Cardiac fibroblast (primary cell): ENCODE results near the gene MPP3.
"Not testable (repeated sequence)": the region's sequence is repeated elsewhere in the genome, so short reads cannot be mapped to it uniquely, and the experiment has no call there.

Experiments used
- DNase-seq, 2 donors: peaks; one replicate each; pipeline versions ENCODE4 v3.0.0 to v3.0.0-alpha.2; 2010; ENCODE audit warnings: low read depth in 2 of 2
- H3K4me3 ChIP-seq, 2 donors: replicated peaks in 1 of 2; 1 replicate in 1 of 2; 2 replicates in 1 of 2; pipeline ENCODE4 v1.5.1; 2011; ENCODE audit warnings: low read depth in 2 of 2, low read length in 2 of 2, mild to moderate bottlenecking in 2 of 2, moderate library complexity in 1 of 2
- TF ChIP-seq, protein P1 (sequence below): IDR thresholded peaks from one replicate; pipeline ENCODE4 v1.5.1; 2011; ENCODE audit warnings: low read depth, mild to moderate bottlenecking, low read length, inconsistent platforms

The MPP3 gene

DNA sequence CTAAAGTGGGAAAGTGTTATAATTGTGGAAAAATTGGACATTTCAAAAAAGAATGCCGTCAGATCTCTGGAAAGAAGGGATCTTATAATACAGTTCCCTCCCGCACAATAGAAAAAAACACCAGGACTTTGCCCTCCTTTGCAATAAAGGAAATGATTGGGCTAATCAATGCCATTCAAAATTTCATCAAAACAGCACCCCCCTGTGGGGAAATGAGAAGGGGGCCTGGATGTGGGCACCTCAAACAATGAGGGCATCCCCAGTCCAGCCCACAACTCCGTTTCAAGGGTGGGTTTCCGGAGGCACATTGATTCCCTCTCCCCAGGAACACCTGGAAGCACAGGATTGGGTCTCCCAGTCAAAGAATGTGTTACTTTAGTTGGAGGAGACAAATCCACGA lies 40.1 kb upstream of the MPP3 start:
- TF ChIP-seq, protein P1, sequence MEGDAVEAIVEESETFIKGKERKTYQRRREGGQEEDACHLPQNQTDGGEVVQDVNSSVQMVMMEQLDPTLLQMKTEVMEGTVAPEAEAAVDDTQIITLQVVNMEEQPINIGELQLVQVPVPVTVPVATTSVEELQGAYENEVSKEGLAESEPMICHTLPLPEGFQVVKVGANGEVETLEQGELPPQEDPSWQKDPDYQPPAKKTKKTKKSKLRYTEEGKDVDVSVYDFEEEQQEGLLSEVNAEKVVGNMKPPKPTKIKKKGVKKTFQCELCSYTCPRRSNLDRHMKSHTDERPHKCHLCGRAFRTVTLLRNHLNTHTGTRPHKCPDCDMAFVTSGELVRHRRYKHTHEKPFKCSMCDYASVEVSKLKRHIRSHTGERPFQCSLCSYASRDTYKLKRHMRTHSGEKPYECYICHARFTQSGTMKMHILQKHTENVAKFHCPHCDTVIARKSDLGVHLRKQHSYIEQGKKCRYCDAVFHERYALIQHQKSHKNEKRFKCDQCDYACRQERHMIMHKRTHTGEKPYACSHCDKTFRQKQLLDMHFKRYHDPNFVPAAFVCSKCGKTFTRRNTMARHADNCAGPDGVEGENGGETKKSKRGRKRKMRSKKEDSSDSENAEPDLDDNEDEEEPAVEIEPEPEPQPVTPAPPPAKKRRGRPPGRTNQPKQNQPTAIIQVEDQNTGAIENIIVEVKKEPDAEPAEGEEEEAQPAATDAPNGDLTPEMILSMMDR: no peak
- DNase-seq: no peak
- no peak overlapping the region for H3K4me3 ChIP-seq

DNA sequence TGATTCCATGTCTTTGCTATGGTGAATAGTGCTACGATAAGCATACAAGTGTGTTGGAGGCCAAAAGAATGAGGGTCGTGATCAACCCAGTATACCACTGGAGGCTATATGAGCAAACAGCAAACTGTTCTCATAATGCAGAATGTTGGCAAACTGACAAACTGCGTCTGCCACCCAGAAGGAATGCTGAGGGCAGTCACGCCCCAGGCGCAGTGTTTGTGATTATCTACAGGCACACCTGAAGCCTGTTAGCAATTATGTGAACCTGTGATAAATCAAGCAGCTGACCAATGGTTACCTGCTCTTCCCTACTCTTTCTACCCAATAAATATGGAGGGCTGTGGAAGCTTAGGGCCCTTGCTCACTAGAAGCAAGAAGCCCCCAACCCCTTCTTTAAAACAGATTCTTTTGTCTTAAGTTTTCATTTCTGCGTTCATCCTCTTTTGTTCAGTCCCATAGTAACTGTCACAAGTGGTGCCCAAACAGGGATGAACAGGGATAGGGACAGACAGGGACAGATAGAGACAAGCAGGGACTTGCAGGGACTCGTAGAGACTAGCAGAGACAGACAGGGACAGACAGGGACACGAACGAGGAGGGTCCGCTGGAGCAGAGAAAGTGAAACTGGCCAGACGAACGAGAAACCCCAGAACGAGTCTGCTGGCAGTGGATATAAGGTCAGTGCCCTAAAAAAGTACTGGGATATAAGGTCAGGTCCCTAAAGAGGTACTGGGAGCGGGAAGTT lies 39.2 kb upstream of the MPP3 start:
- peak overlapping the region in 1 of 2 donors; percentile 14 for H3K4me3 ChIP-seq
- no peak for DNase-seq
- TF ChIP-seq, protein P1: no peak

DNA sequence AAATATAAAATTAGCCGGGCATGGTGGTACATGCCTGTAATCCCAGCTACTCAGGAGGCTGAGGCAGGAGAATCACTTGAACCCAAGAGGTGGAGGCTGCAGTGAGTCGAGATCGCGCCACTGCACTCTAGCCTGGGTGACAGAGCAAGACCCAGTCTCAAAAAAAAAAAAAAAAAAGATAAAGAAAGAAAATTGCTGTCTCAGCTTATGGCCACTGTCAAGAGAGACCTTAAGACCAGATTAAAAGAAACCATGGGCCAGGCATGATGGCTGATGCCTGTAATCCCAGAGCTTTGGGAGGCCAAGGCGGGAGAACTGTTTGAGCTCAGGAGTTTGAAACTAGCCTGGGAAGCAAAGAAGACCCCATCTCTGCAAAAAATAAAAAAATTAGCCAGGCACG lies 36.1 kb upstream of the MPP3 start:
- not testable (repeated sequence) for H3K4me3 ChIP-seq

DNA sequence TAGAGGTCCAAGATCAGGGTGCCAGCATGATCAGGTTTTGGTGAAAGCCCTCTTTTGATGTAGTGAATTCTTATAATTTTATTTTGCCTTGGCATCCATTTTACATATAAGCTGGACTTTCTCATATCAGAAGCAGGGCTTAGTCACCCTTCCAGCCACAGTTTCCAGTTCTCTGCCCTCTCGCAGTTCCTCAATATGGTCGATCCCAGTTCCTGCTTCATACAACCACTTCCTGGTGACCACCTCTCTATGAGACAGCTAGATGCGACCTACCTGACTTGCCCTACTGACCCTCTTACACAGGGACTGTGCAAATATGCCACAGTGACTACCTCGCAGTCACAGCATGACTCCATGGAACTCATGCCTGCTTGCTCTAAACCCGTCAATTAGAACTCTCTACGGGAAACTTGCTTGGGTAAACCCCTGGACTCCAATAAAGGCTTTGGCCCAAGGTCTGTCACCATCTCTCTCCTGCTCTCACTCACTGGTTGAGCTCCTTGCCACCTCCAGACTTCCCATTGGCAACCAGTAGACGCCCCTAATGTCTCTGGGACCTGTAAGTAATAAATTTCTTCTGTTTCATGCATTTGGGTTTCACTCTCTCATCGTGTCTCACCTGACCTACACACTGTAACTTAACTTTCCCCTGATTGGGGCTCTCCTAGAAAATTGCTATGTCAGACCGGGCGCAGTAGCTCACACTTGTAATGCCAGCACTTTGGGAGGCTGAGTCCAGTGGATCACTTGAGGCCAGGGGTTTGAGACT lies 35.5 kb upstream of the MPP3 start:
- DNase-seq: no peak
- TF ChIP-seq, protein P1: no peak

More for the DNA sequence above, 36.1 kb upstream of the MPP3 start:
- not testable (repeated sequence) for DNase-seq

DNA sequence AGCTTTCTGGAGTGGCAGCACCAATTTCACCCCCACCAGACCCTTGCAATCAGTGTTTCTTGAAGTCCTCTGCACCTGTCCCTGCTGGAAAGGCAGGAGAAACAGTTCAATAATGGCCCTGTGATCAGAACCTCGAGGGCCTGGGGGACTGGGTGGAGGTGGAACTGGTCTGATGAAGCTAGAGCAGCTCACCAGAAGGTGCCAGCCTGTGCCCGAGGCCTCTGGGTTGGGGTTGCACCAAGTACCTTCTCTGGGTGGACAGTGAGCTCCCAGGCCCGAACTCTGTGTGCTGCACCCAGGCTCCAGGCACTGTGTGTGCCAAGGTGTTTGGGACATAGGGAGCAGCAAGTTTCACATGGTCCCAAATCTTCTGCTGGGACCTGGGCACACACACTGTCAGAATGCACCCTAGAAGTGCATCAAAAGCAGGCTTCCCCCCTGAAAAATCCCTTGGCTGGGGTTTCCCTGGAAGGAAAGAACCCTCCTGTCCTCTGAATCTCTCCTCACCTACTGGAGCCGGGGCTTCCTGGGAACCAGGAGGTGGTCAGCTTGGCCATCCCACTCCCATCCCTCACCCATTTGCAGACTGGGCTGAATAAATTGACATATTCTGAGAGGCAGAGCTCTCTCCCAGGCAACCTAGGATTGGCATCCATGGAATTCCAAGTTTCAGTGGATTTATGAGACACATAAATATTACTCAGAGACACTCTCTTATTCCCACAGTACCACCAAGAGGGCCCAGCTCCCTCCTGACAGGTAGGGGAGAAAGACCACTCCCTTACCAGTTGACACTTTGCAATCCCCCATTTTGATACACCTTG lies 31.4 kb upstream of the MPP3 start:
- no peak for DNase-seq
- TF ChIP-seq, protein P1: no peak
- H3K4me3 ChIP-seq: no peak overlapping the region

More for the DNA sequence above, 35.5 kb upstream of the MPP3 start:
- H3K4me3 ChIP-seq: no peak overlapping the region

DNA sequence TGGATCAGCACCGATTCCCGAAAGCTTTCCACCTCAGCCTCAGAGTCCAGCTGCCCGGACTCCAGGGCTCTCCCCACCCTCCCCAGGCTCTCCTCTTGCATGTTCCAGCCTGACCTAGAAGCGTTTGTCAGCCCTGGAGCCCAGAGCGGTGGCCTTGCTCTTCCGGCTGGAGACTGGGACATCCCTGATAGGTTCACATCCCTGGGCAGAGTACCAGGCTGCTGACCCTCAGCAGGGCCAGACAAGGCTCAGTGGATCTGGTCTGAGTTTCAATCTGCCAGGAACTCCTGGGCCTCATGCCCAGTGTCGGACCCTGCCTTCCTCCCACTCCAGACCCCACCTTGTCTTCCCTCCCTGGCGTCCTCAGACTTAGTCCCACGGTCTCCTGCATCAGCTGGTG lies 29.0 kb upstream of the MPP3 start:
- DNase-seq: no peak
- TF ChIP-seq, protein P1: no peak

More for the DNA sequence above, 29.0 kb upstream of the MPP3 start:
- H3K4me3 ChIP-seq: no peak overlapping the region
